KBM-7 (cell line): ENCODE data around the gene AURKAIP1.
"Not testable (repeated sequence)": the region's sequence is repeated elsewhere in the genome, so short reads cannot be mapped to it uniquely, and the experiment has no call there.

ENCODE experiments used
- DNase-seq: peaks from one replicate; pipeline ENCODE4 v3.0.0-alpha.2; 2015
- in situ Hi-C: fragments of 300-500 bp; cut with MboI; formaldehyde crosslinking; loops from 2 replicates; pipeline ENCODE4 v1.14.3; 2020; ENCODE audit warnings: low sequenced_read_pairs, low pct_unique_long_range_greater_than_20kb, mixed read lengths

AURKAIP1 gene

DNA sequence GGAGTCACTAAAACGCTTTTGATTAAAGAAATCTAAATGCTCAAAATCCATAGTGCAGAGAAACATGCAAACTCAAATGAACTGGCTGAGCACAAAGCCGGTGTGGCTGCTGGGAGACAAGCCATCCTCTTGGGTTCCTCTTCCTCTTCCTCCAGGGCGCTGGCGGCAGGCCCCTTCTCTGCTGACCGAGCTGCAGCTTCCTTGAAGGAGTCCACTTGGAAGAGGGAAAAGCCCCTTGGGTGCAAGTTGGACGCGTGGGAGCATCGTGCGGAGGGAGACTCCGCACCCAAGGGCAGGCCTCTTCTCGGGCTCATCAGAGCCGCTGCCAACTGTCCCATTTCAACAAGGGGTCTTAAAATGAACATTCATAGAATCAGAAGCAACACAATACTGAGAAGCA lies 16.2 kb upstream of the AURKAIP1 start:
- in situ Hi-C loops, result no loop called here
- DNase-seq, result no peak

GRCh38 chr1:1390675-1391074 lies 15.7 kb upstream of the AURKAIP1 start:
- in situ Hi-C loops, result no loop called here
- DNase-seq, result no peak

GRCh38 chr1:1388078-1388472 lies 13.1 kb upstream of the AURKAIP1 start:
- no peak for DNase-seq
- in situ Hi-C loops, result no loop called here

DNA sequence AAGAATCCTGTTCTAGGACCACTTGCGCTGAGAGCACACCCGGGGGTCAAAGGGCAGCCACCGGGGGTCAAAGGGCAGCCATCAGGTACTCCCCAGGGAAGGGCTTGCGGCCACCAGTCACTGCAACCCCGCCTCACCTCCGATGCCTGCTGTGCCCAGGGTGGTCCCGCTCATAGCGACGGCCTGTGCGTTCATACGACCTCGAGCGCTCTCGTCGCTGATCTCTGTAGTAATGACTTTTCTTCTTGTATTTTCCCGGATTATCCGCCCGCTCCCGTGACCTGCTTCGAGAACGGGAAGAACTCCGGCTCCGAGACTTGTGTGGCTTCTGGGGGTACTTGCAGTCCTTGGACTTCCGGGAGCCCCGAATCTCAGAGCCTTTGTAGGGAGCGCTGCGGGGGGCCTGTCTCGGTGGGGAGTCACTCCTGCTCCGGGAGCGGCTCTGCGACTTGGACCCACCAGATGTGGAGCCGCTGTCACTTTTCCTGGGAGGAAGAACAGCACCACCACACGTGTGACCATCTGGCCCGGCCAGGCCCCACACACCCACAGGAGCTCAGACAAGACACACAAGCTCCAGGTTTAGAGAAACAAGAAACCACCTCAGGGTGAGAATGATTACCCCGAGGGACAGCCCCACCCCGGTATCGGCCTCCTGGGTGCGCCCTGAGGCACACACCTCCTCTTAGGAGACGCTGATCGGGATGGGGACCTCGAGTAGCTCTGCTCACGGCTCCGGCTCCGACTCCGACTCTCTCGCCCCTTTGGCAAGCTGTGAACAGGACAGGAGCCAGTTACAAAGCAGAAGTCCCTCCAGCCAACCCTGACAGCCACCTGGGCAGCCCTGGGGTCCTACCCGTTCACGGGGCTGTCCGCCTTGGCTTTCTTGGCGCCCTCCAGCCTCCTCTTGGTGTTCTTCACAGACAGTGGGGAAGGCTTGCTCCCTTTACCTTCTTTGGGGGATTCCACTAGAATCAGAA lies 12.4 kb upstream of the AURKAIP1 start:
- DNase-seq, result no peak
- in situ Hi-C loops, result no loop called here

DNA sequence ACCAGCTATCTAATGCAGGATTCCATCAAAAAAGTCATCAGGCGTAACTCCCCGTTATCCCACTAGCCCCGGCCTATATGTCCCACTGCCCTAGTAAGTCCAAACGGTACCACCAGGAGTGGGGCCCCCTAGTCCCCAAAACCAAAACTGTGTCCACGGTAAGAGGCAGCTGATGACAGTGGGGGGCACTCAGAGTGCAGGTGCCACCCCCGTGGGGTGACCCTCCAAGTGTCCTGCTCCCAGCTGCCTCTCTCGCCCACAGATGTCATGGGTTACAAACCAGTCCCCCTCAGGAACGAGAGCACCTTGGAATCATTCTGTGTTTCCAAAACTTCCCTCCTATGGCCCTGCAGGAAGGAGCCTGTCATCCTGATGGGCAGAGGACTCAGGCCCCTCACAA lies 10.9 kb upstream of the AURKAIP1 start:
- DNase-seq, result no peak
- in situ Hi-C loops, result no loop called here

GRCh38 chr1:1385339-1385738 lies 10.3 kb upstream of the AURKAIP1 start:
- DNase-seq, in situ Hi-C loops: not testable (repeated sequence)

GRCh38 chr1:1381294-1381693 lies 6.3 kb upstream of the AURKAIP1 start:
- in situ Hi-C loops, result no loop called here
- no peak for DNase-seq

DNA sequence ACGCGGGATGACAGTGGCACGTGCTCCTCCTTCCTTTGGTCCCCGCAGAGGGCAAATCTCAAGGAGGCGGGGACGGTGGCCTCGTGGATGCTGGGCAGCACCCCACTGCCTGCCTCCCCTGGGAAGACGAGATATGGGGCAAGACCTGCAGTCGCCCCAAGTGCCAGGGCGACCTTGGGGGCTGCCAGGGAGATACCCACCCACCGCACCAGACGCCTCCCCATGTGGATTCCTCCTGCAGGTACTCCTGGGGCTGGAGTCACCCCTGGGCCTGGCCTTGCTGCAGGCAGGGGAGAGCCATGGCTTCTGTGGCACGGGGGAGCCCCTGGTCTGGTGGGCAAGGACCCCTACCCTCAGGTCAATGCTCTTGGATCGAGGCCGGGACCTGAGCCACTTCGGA lies 5.9 kb upstream of the AURKAIP1 start:
- in situ Hi-C loops, result no loop called here
- no peak for DNase-seq

- in situ Hi-C loops, result no loop called here
- DNase-seq, result no peak
Observed at GRCh38 chr1:1377540-1378205, 2.7 kb upstream of the AURKAIP1 start.

DNA sequence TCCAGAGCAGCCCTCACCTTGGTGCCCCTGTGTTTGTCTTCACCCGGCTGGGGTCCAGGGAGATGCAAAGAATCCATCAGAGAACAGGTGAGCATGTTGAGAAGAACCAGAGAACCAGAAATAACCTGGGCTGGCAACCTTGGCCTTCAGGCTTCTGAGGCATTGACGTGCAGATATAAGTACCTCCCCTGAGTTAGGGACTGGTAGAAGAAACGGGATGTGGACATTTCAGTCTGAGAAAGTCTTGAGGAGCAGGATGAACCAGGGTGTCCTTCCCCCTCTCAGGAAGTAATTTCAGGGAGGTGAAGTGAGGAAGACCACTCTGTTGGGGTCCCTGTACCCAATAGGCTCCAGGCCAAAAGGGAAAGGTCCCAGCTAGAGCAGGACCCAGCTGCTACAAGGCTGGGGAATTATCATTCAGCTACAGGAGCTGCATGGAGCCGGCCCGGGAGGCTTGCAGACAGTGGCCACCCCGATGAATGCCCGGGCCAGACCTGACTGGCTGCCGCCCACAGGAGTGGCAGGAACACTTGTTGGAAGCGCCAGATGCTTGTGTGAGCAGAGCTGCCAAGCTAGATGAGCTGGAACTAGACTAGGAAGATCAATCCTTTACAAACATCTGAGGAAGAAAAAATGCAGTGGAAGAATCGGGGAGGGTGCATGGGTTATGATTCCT lies 1.7 kb upstream of the AURKAIP1 start:
- no peak for DNase-seq
- in situ Hi-C loops, result no loop called here

GRCh38 chr1:1374589-1374928 lies 448 bp downstream of the AURKAIP1 start:
- no peak for DNase-seq

DNA sequence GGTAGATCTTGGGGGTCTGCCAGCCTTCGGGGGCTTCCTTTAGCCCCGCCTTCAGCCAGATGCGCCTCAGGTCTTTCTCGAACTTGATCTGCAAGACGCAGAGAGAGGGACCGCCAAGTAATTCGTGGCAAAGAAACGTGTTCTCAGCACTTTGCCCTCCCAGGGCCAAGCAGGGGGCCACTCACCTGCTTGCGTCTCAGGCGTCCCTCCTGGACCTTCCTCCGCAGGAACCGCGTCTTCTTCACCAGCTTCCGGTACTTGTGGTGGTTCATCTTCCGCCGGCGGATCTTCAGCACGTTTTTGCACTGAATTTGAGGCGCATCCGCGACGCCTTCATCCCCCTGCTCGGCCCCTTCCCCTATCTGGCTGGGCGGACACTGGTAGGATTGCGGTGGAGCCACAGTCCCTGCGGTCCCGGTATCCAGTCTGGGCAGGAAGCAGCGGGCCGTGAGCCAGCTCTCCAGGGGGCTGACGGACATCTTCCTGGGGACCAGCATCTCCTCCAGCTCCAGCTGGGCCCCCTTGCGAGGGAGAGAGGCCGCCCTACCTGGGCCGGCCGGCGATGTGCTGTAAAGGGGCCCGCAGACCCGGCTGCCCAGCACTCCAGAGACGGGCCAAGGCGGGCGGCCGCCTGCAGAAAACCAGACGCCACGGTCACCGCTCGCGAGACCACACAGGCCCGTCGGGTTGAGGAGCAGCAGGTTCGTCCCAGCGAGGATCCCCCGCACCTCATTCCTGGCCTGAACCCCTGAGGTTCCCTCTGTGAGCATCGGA lies 1.0 kb downstream of the AURKAIP1 start:
- in situ Hi-C loops, result no loop called here
- DNase-seq, result no peak

More at GRCh38 chr1:1374589-1374928, 448 bp downstream of the AURKAIP1 start:
- in situ Hi-C loops, result no loop called here

DNA sequence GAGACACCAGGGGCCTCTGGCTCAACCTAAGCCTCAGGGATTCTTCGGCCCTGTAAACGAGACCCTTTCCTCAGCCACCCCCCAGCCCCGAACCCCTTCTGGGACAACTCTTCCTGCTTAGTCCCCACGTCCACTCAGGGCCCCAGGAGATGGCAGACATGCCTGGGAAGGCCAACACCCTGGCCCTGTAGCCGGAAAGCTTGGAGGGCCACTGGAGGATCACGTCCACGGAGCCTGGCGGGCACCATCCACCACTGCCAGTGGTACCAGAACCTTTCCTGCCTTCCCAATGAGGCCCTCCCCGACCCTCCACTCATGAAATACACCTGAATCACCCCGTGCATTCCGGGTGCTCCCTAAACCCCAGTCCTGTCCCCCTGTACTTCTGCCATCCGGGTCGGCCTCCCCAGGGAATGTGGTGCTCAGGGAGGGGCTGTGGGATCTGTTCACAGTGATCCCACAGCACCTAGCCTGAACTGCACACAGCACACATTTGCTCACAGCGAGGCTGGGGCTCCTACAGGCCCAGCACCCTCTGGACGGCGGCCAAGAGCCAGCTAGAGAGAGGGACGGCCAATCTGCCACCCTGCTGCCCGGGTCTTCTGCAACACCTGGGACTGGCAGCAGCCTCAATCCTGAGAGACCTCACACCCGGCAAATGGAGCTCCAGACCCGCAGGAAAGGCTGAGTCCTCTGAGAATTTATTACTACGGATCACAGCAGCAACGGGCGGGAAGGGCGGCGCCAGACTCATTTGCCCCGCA lies 1.8 kb downstream of the AURKAIP1 start:
- no peak for DNase-seq
- in situ Hi-C loops, result no loop called here

GRCh38 chr1:1371746-1372711 lies 3.0 kb downstream of the AURKAIP1 start:
- in situ Hi-C loops, result no loop called here
- peak; percentile 79 for DNase-seq

- in situ Hi-C loops, result no loop called here
- peak; percentile 77 for DNase-seq
Observed at GRCh38 chr1:1371364-1371745, 3.7 kb downstream of the AURKAIP1 start.

DNA sequence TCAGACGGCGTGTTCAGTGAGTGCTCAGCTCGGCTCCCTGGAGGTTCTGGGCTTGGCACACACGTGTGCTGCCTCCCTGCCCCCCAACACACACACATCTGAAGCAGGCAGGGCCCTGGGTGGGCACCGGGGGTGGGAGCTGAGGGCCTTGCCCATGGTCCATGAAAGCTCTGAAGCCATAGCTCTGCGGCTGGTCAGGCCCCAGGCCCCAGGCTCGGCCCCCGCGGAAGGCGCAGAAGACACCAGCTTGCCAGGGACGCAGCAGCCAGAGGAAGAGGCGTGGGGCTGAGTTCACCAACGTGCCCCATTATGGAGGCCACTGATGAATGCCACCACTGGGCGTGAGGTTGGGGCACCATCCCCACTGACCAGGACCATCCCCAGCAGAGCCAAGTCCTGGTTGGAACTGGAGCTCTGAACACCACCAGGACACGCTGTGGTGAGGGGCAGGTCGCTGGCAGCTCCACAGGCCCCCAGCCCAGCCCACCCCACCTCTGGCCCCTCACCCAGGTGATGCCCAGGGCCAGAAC lies 4.2 kb downstream of the AURKAIP1 start:
- no peak for DNase-seq
- in situ Hi-C loops, result no loop called here

GRCh38 chr1:1370094-1370493 lies 4.9 kb downstream of the AURKAIP1 start:
- in situ Hi-C loops, DNase-seq: not testable (repeated sequence)
